Forelimb muscle (tissue), 1 donor: ENCODE results near the gene GTF2A1L. TPM values are rescaled to one million over a fixed set of nuclear protein-coding genes. Genes with fewer than 3 reads are reported as not detected.
"Not testable (repeated sequence)": the region's sequence is repeated elsewhere in the genome, so short reads cannot be mapped to it uniquely, and the experiment has no call there.

Experiments
- DNase-seq: peaks from one replicate; pipeline ENCODE4 v3.0.0-alpha.2; 2013; ENCODE audit warnings: low read depth
- polyA plus RNA-seq: library from polyadenylated mRNA; unstranded; fragments of 120-200 nt; gene quantifications from one replicate; pipeline ENCODE4 v1.2.1, GENCODE V29; 2013; ENCODE audit not compliant: insufficient read length

The GTF2A1L gene, protein sequence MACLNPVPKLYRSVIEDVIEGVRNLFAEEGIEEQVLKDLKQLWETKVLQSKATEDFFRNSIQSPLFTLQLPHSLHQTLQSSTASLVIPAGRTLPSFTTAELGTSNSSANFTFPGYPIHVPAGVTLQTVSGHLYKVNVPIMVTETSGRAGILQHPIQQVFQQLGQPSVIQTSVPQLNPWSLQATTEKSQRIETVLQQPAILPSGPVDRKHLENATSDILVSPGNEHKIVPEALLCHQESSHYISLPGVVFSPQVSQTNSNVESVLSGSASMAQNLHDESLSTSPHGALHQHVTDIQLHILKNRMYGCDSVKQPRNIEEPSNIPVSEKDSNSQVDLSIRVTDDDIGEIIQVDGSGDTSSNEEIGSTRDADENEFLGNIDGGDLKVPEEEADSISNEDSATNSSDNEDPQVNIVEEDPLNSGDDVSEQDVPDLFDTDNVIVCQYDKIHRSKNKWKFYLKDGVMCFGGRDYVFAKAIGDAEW
- 0.85 TPM for polyA plus RNA-seq

DNA sequence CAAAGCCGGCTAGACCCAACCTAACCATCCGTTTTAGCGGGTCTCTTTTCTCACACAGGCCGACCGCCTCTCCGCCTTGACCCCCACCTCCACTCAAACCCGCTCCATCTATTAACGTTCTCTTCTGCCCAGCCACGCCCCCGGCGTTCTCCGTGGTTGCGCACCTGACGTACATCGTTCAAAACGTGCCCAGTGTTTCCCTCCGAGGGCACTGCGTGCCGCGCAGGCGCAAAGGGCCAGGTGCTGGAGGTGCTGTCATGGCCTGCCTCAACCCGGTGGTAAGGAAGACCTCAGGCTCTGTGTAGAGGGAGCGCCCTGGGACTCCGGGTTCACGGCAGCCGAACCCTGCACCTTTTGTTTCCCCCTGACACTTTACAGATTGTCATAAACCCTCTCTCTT, at the start of gene GTF2A1L:
GTF2A1L (plus strand) TSS at position 239 of the 400 bp plus-strand sequence; CDS start at position 258, 19 bp downstream.
- no peak for DNase-seq

- no peak for DNase-seq
Measured at GRCh38 chr2:48568547-48568946, 49.1 kb upstream of the GTF2A1L start.

DNA sequence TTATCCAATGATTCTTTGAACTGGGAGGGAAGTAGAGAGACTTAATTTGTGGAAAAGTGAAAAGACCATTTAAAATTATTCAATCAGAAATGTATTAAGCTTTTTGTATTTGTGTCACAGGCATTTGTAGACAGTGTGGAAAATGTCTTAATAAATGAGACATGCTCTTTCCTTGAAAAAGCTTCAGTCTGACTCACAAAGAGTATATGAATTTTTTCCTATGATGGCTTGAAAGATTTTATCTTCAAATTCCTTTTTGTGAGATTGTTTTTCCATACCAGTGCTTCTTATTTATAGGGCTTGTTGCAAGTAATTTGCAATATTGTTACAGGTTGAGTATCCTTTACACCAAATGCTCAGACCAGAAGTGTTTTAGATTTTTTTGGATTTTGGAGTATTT, 48.2 kb upstream of the GTF2A1L start:
- DNase-seq, result no peak

DNA sequence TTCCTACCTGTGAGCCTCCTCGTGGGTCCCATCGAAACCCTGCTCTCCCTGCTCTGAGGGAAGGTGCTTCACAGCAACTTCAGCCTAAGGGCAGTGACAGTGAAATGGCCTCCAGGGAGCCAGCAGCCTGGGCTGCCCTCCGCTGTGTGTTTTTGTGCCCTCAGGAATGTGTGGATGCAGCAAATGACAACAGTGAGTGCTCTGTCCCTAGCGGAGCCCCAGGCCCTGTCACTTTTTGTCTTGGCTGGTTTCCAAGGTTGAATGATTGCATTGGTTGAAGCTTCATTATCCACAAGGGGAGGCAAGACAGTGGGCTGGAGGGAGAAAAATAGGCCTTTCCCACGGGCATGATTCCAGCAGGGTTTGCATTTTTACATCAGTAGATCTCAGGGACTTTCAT, 44.8 kb upstream of the GTF2A1L start:
- no peak for DNase-seq

DNA sequence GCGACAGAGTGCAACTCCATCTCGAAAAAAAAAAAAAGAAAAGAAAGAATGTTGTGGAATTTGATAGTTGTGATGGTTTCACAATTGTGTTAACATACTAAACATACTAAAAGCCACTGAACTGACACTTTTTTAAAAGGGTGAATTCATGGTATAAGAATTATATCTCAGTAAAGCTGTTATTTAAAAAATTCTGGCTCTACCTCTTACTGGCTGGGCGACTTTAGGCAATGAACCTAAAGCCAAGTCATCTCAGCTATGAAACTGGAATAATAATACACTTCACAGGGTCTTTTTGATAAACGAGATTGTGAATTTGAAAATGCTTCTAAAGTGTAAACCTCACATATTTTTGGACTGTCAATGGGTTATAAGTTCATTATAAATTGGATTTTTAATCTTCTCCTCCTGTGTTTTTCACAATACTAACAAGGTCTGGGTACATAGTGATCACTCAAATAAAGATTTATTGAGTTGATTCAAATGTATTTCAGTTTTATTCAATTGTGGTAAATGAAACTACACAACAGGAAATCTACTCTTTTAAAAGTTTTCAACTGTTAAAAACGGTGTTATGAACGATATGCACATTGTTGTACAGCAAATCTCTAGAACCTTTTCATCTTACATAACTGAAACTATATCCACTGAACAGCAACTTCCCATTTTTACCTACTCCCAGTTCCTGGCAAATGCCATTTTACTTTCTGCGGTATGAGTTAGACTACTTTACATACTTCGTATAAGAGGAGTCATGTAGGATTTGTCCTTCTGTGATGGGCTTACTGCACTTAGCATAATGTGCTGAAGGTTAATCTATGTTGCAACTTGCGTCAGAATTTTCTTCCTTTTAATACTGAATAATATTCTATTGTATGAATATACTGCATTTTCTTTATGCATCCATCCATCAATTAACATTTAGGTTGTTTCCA, 43.0 kb upstream of the GTF2A1L start:
- DNase-seq, result no peak

DNA sequence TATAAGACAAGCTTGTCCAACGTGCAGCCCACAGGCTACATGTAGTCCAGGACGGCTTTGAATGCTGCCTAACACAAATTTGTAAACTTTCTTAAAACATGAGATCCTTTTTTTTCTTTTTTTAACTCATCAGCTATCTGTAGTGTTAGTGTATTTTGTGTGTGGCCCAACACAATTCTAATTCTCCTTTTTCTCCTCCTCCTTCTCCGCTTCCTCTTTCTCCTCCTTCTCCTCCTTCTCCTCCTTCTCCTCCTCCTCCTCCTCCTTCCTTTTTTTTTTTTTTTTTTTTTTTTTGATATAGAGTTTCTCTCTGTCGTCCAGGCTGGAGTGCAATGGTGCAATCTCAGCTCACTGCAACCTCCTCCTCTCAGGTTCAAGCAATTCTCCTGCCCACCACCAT, 39.3 kb upstream of the GTF2A1L start:
- DNase-seq, result no peak

GRCh38 chr2:48583961-48584360, 33.7 kb upstream of the GTF2A1L start:
- DNase-seq, result no peak

- DNase-seq, result no peak
Measured at GRCh38 chr2:48584551-48584950, 33.1 kb upstream of the GTF2A1L start.

GRCh38 chr2:48586433-48586832, 31.2 kb upstream of the GTF2A1L start:
- no peak for DNase-seq

DNA sequence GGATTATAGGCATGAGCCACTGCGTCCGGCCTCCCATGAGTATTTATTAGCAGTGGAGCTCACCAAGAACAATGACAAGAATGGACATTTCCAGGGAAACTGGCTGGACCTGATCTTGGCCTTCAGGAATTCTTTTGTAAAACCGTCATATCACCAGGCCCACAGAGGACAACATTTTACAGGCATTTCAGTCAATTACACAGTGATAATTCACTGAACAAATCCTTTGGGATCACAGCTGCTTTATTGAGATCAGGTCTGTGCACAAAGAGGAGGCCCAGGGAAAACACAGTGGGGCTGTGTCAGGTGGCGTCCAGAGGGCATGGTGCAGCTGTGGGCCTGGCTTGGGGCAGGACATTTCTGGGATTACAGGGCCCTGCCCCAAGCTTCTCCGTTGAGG, 30.1 kb upstream of the GTF2A1L start:
- no peak for DNase-seq

GRCh38 chr2:48587961-48588360, 29.7 kb upstream of the GTF2A1L start:
- DNase-seq, result no peak

DNA sequence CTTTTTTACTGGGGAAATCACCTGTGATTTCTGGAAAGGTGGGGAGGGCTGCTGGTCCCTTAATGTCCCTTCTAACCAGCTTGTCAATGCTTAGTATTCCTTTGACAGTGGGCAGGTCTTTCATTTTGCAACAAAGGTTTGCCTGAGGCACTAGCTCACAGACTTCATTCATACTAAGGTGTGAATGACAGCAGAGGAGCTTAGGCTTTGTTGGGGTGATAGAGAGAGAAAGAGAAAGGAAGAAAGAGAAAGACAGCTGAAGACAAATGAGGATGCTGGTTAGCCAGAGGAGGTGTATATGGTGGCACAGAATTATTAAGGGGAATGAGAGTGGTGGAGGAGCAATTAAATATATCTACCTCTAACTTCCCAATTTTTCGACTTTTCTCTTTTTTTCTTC, 28.9 kb upstream of the GTF2A1L start:
- DNase-seq, result no peak

DNA sequence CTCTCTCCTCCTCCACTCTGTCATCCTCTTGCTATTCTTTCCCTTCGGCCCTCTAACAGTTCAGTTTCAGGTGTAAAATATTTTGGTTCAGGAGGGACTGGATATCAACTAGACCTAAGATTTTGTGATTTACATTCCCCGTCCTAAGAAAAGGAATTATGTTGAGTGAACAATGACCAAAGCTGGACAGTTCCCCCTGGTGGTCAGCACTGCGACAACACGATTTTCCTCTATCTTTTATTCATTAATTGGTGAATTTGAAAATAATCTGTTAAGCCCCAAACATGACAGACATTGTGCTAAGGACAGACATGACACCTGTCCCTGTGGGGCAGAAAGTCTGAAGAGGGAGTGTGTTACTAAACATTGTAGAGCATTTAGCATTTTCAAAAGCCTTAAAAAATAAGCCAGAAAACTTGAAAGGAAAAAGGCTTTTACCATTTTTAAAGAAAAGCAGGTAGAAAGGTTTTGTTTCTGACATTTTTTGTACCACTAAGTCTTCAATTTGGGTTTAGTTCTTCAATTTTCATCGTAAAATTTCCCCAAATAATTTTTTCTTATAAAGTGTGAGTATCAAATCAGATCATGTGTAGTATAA, 28.4 kb upstream of the GTF2A1L start:
- no peak for DNase-seq

- DNase-seq, result no peak
Measured at GRCh38 chr2:48590017-48590416, 27.6 kb upstream of the GTF2A1L start.

- no peak for DNase-seq
Measured at GRCh38 chr2:48592067-48592466, 25.6 kb upstream of the GTF2A1L start.

DNA sequence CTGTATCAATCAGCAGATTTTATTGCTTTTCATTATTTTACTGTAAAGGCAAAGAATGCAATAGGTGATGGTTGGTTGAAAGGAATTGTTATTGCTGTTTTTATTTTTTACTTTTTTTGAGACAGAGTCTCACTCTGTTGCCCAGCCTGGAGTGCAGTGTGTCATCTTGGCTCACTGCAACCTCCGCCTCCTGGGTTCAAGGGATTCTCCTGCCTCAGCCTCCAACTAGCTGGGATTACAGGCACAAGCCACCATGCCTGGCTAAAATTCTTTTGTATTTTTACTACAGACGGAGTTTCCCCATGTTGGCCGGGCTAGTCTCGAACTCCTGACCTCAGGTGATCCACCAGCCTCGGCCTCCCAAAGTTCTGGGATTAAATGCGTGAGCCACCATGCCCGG, 20.9 kb upstream of the GTF2A1L start:
- not testable (repeated sequence) for DNase-seq

- DNase-seq, result no peak
Measured at GRCh38 chr2:48597492-48597891, 20.2 kb upstream of the GTF2A1L start.

- DNase-seq, result no peak
Measured at GRCh38 chr2:48600204-48600813, 17.3 kb upstream of the GTF2A1L start.

DNA sequence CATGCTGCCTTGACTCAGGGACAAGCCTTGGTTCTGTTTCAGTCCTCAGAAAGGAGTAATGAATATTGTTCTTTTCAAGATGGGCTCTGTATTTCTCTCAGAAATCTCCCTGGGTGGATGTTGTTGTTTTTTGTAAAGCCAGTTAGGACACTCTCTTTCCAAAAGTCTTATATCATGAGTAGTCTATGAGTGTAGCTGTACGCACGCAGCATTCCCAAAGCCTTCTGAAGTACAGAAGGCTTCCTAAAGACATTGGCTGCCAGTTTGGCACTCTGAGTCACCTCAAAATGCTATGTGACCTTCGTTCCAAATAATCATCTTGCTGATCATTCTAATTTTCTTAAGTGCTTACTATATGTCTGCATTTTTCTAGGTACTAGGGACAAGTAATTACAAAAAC, 16.7 kb upstream of the GTF2A1L start:
- DNase-seq, result no peak

GRCh38 chr2:48601349-48601748, 16.3 kb upstream of the GTF2A1L start:
- DNase-seq, result no peak

DNA sequence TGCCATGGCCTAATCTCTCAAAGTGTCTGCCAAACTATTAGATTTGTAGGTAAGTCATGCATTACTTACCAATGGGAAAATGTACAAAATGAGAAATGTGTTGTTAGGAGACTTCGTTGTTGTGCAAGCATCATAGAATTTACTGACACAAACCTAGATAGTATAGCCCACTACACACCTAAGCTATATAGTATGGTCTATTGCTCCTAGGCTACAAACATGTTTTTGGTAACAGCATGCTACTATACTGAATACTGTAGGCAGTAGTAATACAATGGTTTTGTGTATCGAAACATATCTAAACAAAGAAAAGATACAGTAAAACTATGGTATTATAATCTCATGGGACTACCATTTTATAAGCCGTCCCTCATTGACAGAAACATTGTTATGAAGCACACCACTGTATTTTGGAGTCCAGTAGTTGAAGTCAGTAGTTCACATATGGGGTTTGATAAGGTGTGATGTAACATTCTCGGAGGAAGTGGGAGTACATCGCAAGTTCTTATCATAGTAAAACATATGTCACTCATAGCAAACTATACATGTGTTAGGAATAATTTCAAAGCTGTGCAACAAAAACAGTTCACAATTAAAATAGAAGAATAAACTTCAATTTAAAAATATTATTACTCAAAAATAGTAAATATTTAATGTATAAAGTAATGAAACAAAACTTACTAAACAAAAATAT, 12.0 kb upstream of the GTF2A1L start:
- no peak for DNase-seq
